Measurements from ENCODE around the gene IP6K3. TPM values are rescaled to one million over a fixed set of nuclear protein-coding genes. Genes with fewer than 3 reads are reported as not detected.
A peak's percentile ranks its signal among the peaks of the same experiment; 100 is the strongest.

Gene IP6K3
- total and polyA plus RNA-seq, 2 experiments from 2014 or later: 0.14 to 0.16 TPM

- Mint-ChIP-seq H3K4me3 (no peak overlapping the region), H3K27ac (no peak overlapping the region), H3K36me3 (ENCODE audit: low read depth) (peaks cover 54% of the 10 kb centered on the region), H3K9me3 (no peaks in the 10 kb centered on the region), H3K4me1 (peaks cover 23% of the 10 kb centered on the region), H3K27me3 (ENCODE audit: insufficient read depth, low read depth, poor library complexity) (peaks cover 9% of the 10 kb centered on the region)
- no peaks in the 10 kb centered on the region for H3K27me3 ChIP-seq (ENCODE audit: insufficient read depth)
- no peak overlapping the region for H2AFZ ChIP-seq
- no peak for DNase-seq (ENCODE audit: low spot score)
- H3K27ac ChIP-seq (ENCODE audit: low read depth): peak overlapping the region; percentile 26; the same call in 1 of the 2 replicates
- no peak overlapping the region for H3K4me2 ChIP-seq
- ATAC-seq: no peak
- TF ChIP-seq REST (IDR thresholded peaks at IDR 0.05; ENCODE audit: unreplicated experiment): no peak
- TF ChIP-seq EZH2phosphoT487 (IDR thresholded peaks at IDR 0.05; ENCODE audit: unreplicated experiment): no peak
- TF ChIP-seq CTCF (conservative IDR thresholded peaks at IDR 0.05; ENCODE audit: low read depth in 2 of 2): no peak
- TF ChIP-seq STAT1 (IDR thresholded peaks at IDR 0.05; ENCODE audit: unreplicated experiment): no peak
- no peak for TF ChIP-seq ZNF331 (CRISPR knock-in tag; IDR thresholded peaks at IDR 0.05; ENCODE audit: low read depth)
- TF ChIP-seq EZH2 (IDR thresholded peaks at IDR 0.05; ENCODE audit: low read depth, unreplicated experiment): no peak
- no peak for TF ChIP-seq POLR2AphosphoS5 (IDR thresholded peaks at IDR 0.05; ENCODE audit: low read depth)
- no peak for TF ChIP-seq NANOG (IDR thresholded peaks at IDR 0.05; ENCODE audit: borderline replicate concordance)
- TF ChIP-seq JUNB (IDR thresholded peaks at IDR 0.05; ENCODE audit: unreplicated experiment): no peak
- H3K79me2 ChIP-seq (replicated peaks; ENCODE audit: insufficient read depth): 0 out of 2 replicates have a peak, but pooled peaks cover 3% of the 10 kb centered on the region
- H3K4me1 ChIP-seq (ENCODE audit: insufficient read depth): 0 out of 2 replicates have a peak, but pooled peaks cover 2% of the 10 kb centered on the region
- H3K9me2 ChIP-seq (ENCODE audit: insufficient read depth): no peaks in the 10 kb centered on the region
- H3K4me3 ChIP-seq: no peak overlapping the region
- peaks cover 14% of the 10 kb centered on the region for H4K20me1 ChIP-seq (replicated peaks; ENCODE audit: insufficient read depth)
- H3K36me3 ChIP-seq (ENCODE audit: insufficient read depth): peaks cover 10% of the 10 kb centered on the region
- 0 out of 2 replicates have a peak, but pooled peaks cover 8% of the 10 kb centered on the region for H3F3A ChIP-seq (replicated peaks; ENCODE audit: low read depth)
Measured at GRCh38 chr6:33699131-33699530, 47.6 kb downstream of the IP6K3 start.

- Histone ChIP-seq H4K20me1 (replicated peaks; ENCODE audit: insufficient read depth) (peaks cover 8% of the 10 kb centered on the region), H3F3A (replicated peaks; ENCODE audit: low read depth) (0 out of 2 replicates have a peak, but pooled peaks cover 8% of the 10 kb centered on the region), H3K36me3 (ENCODE audit: insufficient read depth) (peaks cover 10% of the 10 kb centered on the region), H3K4me2 (no peak overlapping the region), H3K4me1 (ENCODE audit: insufficient read depth) (0 out of 2 replicates have a peak, but pooled peaks cover 2% of the 10 kb centered on the region), H3K27ac (ENCODE audit: low read depth) (0 out of 2 replicates have a peak overlapping the region, but pooled peaks have one; percentile 26), H3K4me3 (no peak overlapping the region), H3K9me2 (ENCODE audit: insufficient read depth) (no peaks in the 10 kb centered on the region), H3K27me3 (ENCODE audit: insufficient read depth) (no peaks in the 10 kb centered on the region), H3K79me2 (replicated peaks; ENCODE audit: insufficient read depth) (0 out of 2 replicates have a peak, but pooled peaks cover 3% of the 10 kb centered on the region), H2AFZ (no peak overlapping the region)
- no peak for ATAC-seq
- Mint-ChIP-seq H3K4me3 (no peak overlapping the region), H3K9me3 (no peaks in the 10 kb centered on the region), H3K36me3 (ENCODE audit: low read depth) (peaks cover 58% of the 10 kb centered on the region), H3K4me1 (peaks cover 23% of the 10 kb centered on the region), H3K27ac (no peak overlapping the region), H3K27me3 (ENCODE audit: insufficient read depth, low read depth, poor library complexity) (peaks cover 12% of the 10 kb centered on the region)
- DNase-seq (ENCODE audit: low spot score): no peak
- TF ChIP-seq NANOG (IDR thresholded peaks at IDR 0.05; ENCODE audit: borderline replicate concordance): no peak
- TF ChIP-seq CREB1 (CRISPR knock-in tag; IDR thresholded peaks at IDR 0.05; ENCODE audit: low read depth): no peak
- TF ChIP-seq POLR2AphosphoS5 (IDR thresholded peaks at IDR 0.05; ENCODE audit: low read depth): no peak
- no peak for TF ChIP-seq REST (IDR thresholded peaks at IDR 0.05; ENCODE audit: unreplicated experiment)
- TF ChIP-seq JUNB (IDR thresholded peaks at IDR 0.05; ENCODE audit: unreplicated experiment): no peak
- TF ChIP-seq EZH2phosphoT487 (IDR thresholded peaks at IDR 0.05; ENCODE audit: unreplicated experiment): no peak
Measured at GRCh38 chr6:33698494-33698893, 48.2 kb downstream of the IP6K3 start.

Data from GM23338 (cell line).